ENCODE measurements around the gene APEH. TPM values are rescaled to one million over a fixed set of nuclear protein-coding genes. Genes with fewer than 3 reads are reported as not detected.

The APEH gene
- total RNA-seq, 4 donors from 2014 or later: 46.7 to 60.8 (median 55.0) TPM

GRCh38 chr3:49667701-49668413, 6.3 kb upstream of the APEH start:
- ATAC-seq (ENCODE audit: low FRiP score): no peak
- no peak for DNase-seq (ENCODE audit: low spot score)
- TF ChIP-seq CTCF (IDR thresholded peaks at IDR 0.05): no peak

- no peak for TF ChIP-seq CTCF (IDR thresholded peaks at IDR 0.05)
- ATAC-seq (ENCODE audit: low FRiP score) (no peak), DNase-seq (ENCODE audit: low spot score) (no peak)
Measured at GRCh38 chr3:49668414-49668797, 5.7 kb upstream of the APEH start.

- ATAC-seq (ENCODE audit: low FRiP score) (no peak), DNase-seq (ENCODE audit: low spot score) (no peak)
- TF ChIP-seq CTCF (IDR thresholded peaks at IDR 0.05): no peak
Measured at GRCh38 chr3:49668861-49669260, 5.3 kb upstream of the APEH start.

GRCh38 chr3:49669352-49669751, 4.8 kb upstream of the APEH start:
- DNase-seq (ENCODE audit: low spot score): no peak

GRCh38 chr3:49670940-49671290, 3.2 kb upstream of the APEH start:
- ATAC-seq (ENCODE audit: low FRiP score) (no peak), DNase-seq (ENCODE audit: low spot score) (no peak)
- TF ChIP-seq CTCF (IDR thresholded peaks at IDR 0.05): no peak

More at GRCh38 chr3:49669352-49669751, 4.8 kb upstream of the APEH start:
- no peak for ATAC-seq (ENCODE audit: low FRiP score)
- no peak for TF ChIP-seq CTCF (IDR thresholded peaks at IDR 0.05)

GRCh38 chr3:49671291-49672288, 2.6 kb upstream of the APEH start:
- no peak for DNase-seq (ENCODE audit: low spot score)
- TF ChIP-seq CTCF (IDR thresholded peaks at IDR 0.05): peak in 1 of 3 donors; percentile 59
- peak; percentile 25 for ATAC-seq (ENCODE audit: low FRiP score)

Measured in omental fat pad (tissue), 4 donors.